Measurements from ENCODE around the gene IL32. TPM values are rescaled to one million over a fixed set of nuclear protein-coding genes. Genes with fewer than 3 reads are reported as not detected.

The IL32 gene
- polyA plus RNA-seq, 4 donors, result 35.1 to 45.5 (median 36.3) TPM

GRCh38 chr16:3088450-3088849 is 23.0 kb downstream of the IL32 start:
- no peak for DNase-seq (ENCODE audit: low read depth in 4 of 4, low spot score in 3 of 4)

GRCh38 chr16:3088925-3089716 is 23.7 kb downstream of the IL32 start:
- no peak for DNase-seq (ENCODE audit: low read depth in 4 of 4, low spot score in 3 of 4)

- DNase-seq (ENCODE audit: low read depth in 4 of 4, low spot score in 3 of 4), result no peak
Measured at GRCh38 chr16:3089717-3090592, 24.5 kb downstream of the IL32 start.

GRCh38 chr16:3091551-3091950 is 26.1 kb downstream of the IL32 start:
- DNase-seq (ENCODE audit: low read depth in 4 of 4, low spot score in 3 of 4), result no peak

GRCh38 chr16:3092501-3092941 is 27.1 kb downstream of the IL32 start:
- no peak for DNase-seq (ENCODE audit: low read depth in 4 of 4, low spot score in 3 of 4)

- no peak for DNase-seq (ENCODE audit: low read depth in 4 of 4, low spot score in 3 of 4)
Measured at GRCh38 chr16:3094289-3095027, 29.0 kb downstream of the IL32 start.

- DNase-seq (ENCODE audit: low read depth in 4 of 4, low spot score in 3 of 4), result no peak
Measured at GRCh38 chr16:3095869-3096268, 30.4 kb downstream of the IL32 start.

- DNase-seq (ENCODE audit: low read depth in 4 of 4, low spot score in 3 of 4), result no peak
Measured at GRCh38 chr16:3096362-3096761, 30.9 kb downstream of the IL32 start.

GRCh38 chr16:3097266-3097665 is 31.8 kb downstream of the IL32 start:
- DNase-seq (ENCODE audit: low read depth in 4 of 4, low spot score in 3 of 4), result no peak

- DNase-seq (ENCODE audit: low read depth in 4 of 4, low spot score in 3 of 4), result no peak
Measured at GRCh38 chr16:3098459-3099394, 33.3 kb downstream of the IL32 start, which contains the start of gene ZSCAN10. Gene ZSCAN10 (minus strand): TSS chr16:3099294. CDS start chr16:3092937, 6,357 bp downstream.

GRCh38 chr16:3099395-3099731 is 33.9 kb downstream of the IL32 start:
- DNase-seq (ENCODE audit: low read depth in 4 of 4, low spot score in 3 of 4), result no peak

- DNase-seq (ENCODE audit: low read depth in 4 of 4, low spot score in 3 of 4), result peak in 2 of 4 donors; percentile 71 to 79
Measured at GRCh38 chr16:3099732-3100499, 34.5 kb downstream of the IL32 start.

- no peak for DNase-seq (ENCODE audit: low read depth in 4 of 4, low spot score in 3 of 4)
Measured at GRCh38 chr16:3101018-3101840, 35.8 kb downstream of the IL32 start.

- no peak for DNase-seq (ENCODE audit: low read depth in 4 of 4, low spot score in 3 of 4)
Measured at GRCh38 chr16:3101841-3102470, 36.5 kb downstream of the IL32 start.

- peak in 2 of 4 donors; percentile 84 to 85 for DNase-seq (ENCODE audit: low read depth in 4 of 4, low spot score in 3 of 4)
Measured at GRCh38 chr16:3106205-3106928, 40.9 kb downstream of the IL32 start.

GRCh38 chr16:3112058-3112880 is 46.8 kb downstream of the IL32 start, which contains the start of gene ZNF205:
Gene ZNF205 (plus strand): TSS chr16:3112586. CDS start chr16:3113431, 845 bp downstream.
- no peak for DNase-seq (ENCODE audit: low read depth in 4 of 4, low spot score in 3 of 4)

Measured in left renal pelvis (tissue), 4 donors.